ENCODE results near the gene TFF3.

Gene TFF3

GRCh38 chr21:42264245-42265195 lies 50.7 kb downstream of the TFF3 start:
- H3K36me3 ChIP-seq (ENCODE audit: insufficient read depth, low read length) = no peaks in the 10 kb centered on the region; the same call in 1 of the 2 replicates
- no peak overlapping the region for H3K9ac ChIP-seq (ENCODE audit: low read depth, low read length, poor library complexity, severe bottlenecking)
- no peak overlapping the region for H3K4me2 ChIP-seq (ENCODE audit: low read depth, low read length, poor library complexity, severe bottlenecking)
- peaks cover 85% of the 10 kb centered on the region for H3K79me2 ChIP-seq (ENCODE audit: insufficient read depth, low read length)
- no peak overlapping the region for H3K4me3 ChIP-seq (ENCODE audit: low read length, poor library complexity, severe bottlenecking)
- peaks cover 72% of the 10 kb centered on the region for H3K4me1 ChIP-seq (ENCODE audit: insufficient read depth, low read length, poor library complexity, severe bottlenecking)
- peaks cover 7% of the 10 kb centered on the region; the same call in 1 of the 2 replicates for H3F3A ChIP-seq (ENCODE audit: low read depth)
- H2AFZ ChIP-seq (ENCODE audit: low read length) = no peak overlapping the region
- H3K9me3 ChIP-seq (ENCODE audit: insufficient read depth, low read depth, low read length) = no peaks in the 10 kb centered on the region
- H4K20me1 ChIP-seq (ENCODE audit: insufficient read depth, low read length, poor library complexity, severe bottlenecking) = no peaks in the 10 kb centered on the region
- H3K9me2 ChIP-seq (replicated peaks; ENCODE audit: low read depth, low read length) = no peaks in the 10 kb centered on the region
- TF ChIP-seq CTCF (conservative IDR thresholded peaks at IDR 0.05; ENCODE audit: low read length) (no peak), EZH2phosphoT487 (IDR thresholded peaks at IDR 0.05; ENCODE audit: borderline replicate concordance) (no peak)
- no peaks in the 10 kb centered on the region for H3K27me3 ChIP-seq (ENCODE audit: insufficient read depth, low read length, poor library complexity, severe bottlenecking)

- H3K9ac ChIP-seq (ENCODE audit: low read depth, low read length, poor library complexity, severe bottlenecking) = no peak overlapping the region
- H3K9me2 ChIP-seq (replicated peaks; ENCODE audit: low read depth, low read length) = no peaks in the 10 kb centered on the region
- no peaks in the 10 kb centered on the region for H3K9me3 ChIP-seq (ENCODE audit: insufficient read depth, low read depth, low read length)
- H3K36me3 ChIP-seq (ENCODE audit: insufficient read depth, low read length) = no peaks in the 10 kb centered on the region; the same call in 1 of the 2 replicates
- TF ChIP-seq CTCF (conservative IDR thresholded peaks at IDR 0.05; ENCODE audit: low read length) (no peak), EZH2phosphoT487 (IDR thresholded peaks at IDR 0.05; ENCODE audit: borderline replicate concordance) (no peak)
- no peak overlapping the region for H3K4me2 ChIP-seq (ENCODE audit: low read depth, low read length, poor library complexity, severe bottlenecking)
- no peak overlapping the region for H3K4me3 ChIP-seq (ENCODE audit: low read length, poor library complexity, severe bottlenecking)
- H3K4me1 ChIP-seq (ENCODE audit: insufficient read depth, low read length, poor library complexity, severe bottlenecking) = peaks cover 72% of the 10 kb centered on the region
- H2AFZ ChIP-seq (ENCODE audit: low read length) = no peak overlapping the region
- H4K20me1 ChIP-seq (ENCODE audit: insufficient read depth, low read length, poor library complexity, severe bottlenecking) = no peaks in the 10 kb centered on the region
- no peaks in the 10 kb centered on the region for H3K27me3 ChIP-seq (ENCODE audit: insufficient read depth, low read length, poor library complexity, severe bottlenecking)
- peaks cover 5% of the 10 kb centered on the region; the same call in 1 of the 2 replicates for H3F3A ChIP-seq (ENCODE audit: low read depth)
- peaks cover 87% of the 10 kb centered on the region for H3K79me2 ChIP-seq (ENCODE audit: insufficient read depth, low read length)
These were observed 51.5 kb downstream of the TFF3 start for GRCh38 chr21:42263591-42264131.

- Histone ChIP-seq H3K36me3 (ENCODE audit: insufficient read depth, low read length) (no peaks in the 10 kb centered on the region; the same call in 1 of the 2 replicates), H3K4me3 (ENCODE audit: low read length, poor library complexity, severe bottlenecking) (no peak overlapping the region), H4K20me1 (ENCODE audit: insufficient read depth, low read length, poor library complexity, severe bottlenecking) (no peaks in the 10 kb centered on the region), H3K79me2 (ENCODE audit: insufficient read depth, low read length) (peaks cover 84% of the 10 kb centered on the region), H2AFZ (ENCODE audit: low read length) (no peak overlapping the region), H3K4me1 (ENCODE audit: insufficient read depth, low read length, poor library complexity, severe bottlenecking) (peaks cover 73% of the 10 kb centered on the region), H3F3A (ENCODE audit: low read depth) (peaks cover under 1% of the 10 kb centered on the region; the same call in 1 of the 2 replicates), H3K9me2 (replicated peaks; ENCODE audit: low read depth, low read length) (no peaks in the 10 kb centered on the region), H3K27me3 (ENCODE audit: insufficient read depth, low read length, poor library complexity, severe bottlenecking) (no peaks in the 10 kb centered on the region), H3K9ac (ENCODE audit: low read depth, low read length, poor library complexity, severe bottlenecking) (no peak overlapping the region), H3K9me3 (ENCODE audit: insufficient read depth, low read depth, low read length) (no peaks in the 10 kb centered on the region), H3K4me2 (ENCODE audit: low read depth, low read length, poor library complexity, severe bottlenecking) (no peak overlapping the region)
- TF ChIP-seq EZH2phosphoT487 (IDR thresholded peaks at IDR 0.05; ENCODE audit: borderline replicate concordance) (no peak), CTCF (conservative IDR thresholded peaks at IDR 0.05; ENCODE audit: low read length) (no peak)
These were observed 52.4 kb downstream of the TFF3 start for GRCh38 chr21:42262831-42263231.
